ENCODE data around the gene KPNA1.

GRCh38 chr3:122414391-122414790 is 100.3 kb downstream of the KPNA1 start:
- TF ChIP-seq CTCF (IDR thresholded peaks at IDR 0.05) (no peak), POLR2AphosphoS5 (IDR thresholded peaks at IDR 0.05) (no peak), POLR2A (IDR thresholded peaks at IDR 0.05) (no peak), EP300 (IDR thresholded peaks at IDR 0.05; ENCODE audit: low read depth) (no peak)

All from transverse colon (tissue), 4 donors.